Upper lobe of left lung (tissue), 6 donors: ENCODE results near the gene RAB34. TPM values are rescaled to one million over a fixed set of nuclear protein-coding genes. Genes with fewer than 3 reads are reported as not detected.

Experiments used
- ATAC-seq, 2 donors: fragments of 200-7000 bp; cut with Tn5 transposase; one replicate each; pipeline ENCODE4 v1.9.1; 2022; ENCODE audit warnings: mild to moderate bottlenecking in 2 of 2, moderate library complexity in 2 of 2; ENCODE audit not compliant: low FRiP score in 2 of 2
- DNase-seq, 2 donors: peaks; one replicate each; pipeline ENCODE4 v3.0.0-alpha.2; 2019 to 2020
- H3K27ac ChIP-seq, 4 donors: fragments of 200-600 bp; sonication (generic); one replicate each; pipeline ENCODE4 v1.5.1; 2016 to 2019
- H3K27me3 ChIP-seq, 4 donors: fragments of 200-600 bp; sonication (generic); one replicate each; pipeline ENCODE4 v1.5.1; 2017 to 2019
- H3K36me3 ChIP-seq, 4 donors: fragments of 200-600 bp; sonication (generic); one replicate each; pipeline ENCODE4 v1.5.1; 2016 to 2019
- H3K4me1 ChIP-seq, 4 donors: fragments of 200-600 bp; sonication (generic); one replicate each; pipeline ENCODE4 v1.5.1; 2018 to 2019
- H3K4me3 ChIP-seq, 4 donors: fragments of 200-600 bp; sonication (generic); one replicate each; pipeline ENCODE4 v1.5.1; 2017 to 2019; ENCODE audit warnings: mild to moderate bottlenecking in 2 of 4, moderate library complexity in 1 of 4
- H3K9me3 ChIP-seq, 4 donors: fragments of 200-600 bp; sonication (generic); one replicate each; pipeline ENCODE4 v1.5.1; 2018 to 2019
- EP300 ChIP-seq, 4 donors: sonication (generic); formaldehyde crosslinking; IDR thresholded peaks; one replicate each; pipeline ENCODE4 v1.5.1; 2017; ENCODE audit warnings: antibody characterized with exemption in 4 of 4, control low read depth in 2 of 4
- POLR2A ChIP-seq, 4 donors: fragments of 450-650 bp; IDR thresholded peaks; one replicate each; pipeline ENCODE4 v1.5.1; 2016 to 2017; ENCODE audit warnings: antibody characterized with exemption in 4 of 4, mild to moderate bottlenecking in 2 of 4
- POLR2AphosphoS5 ChIP-seq, 2 donors: sonication (generic); formaldehyde crosslinking; IDR thresholded peaks; one replicate each; pipeline ENCODE4 v1.5.1; 2017; ENCODE audit warnings: antibody characterized with exemption in 2 of 2
- WGBS, 2 donors: methylation state at CpG; one replicate each; pipeline ENCODE4 v1.1.5; 2017 to 2018; 5-methylcytosine and 5-hydroxymethylcytosine counted together
- total RNA-seq, 6 donors: library from RNA; depleted of rRNA in 4 of 6; stranded (reverse); fragments of >200 nt in 4 of 6; gene quantifications; one replicate each; pipeline versions ENCODE4 v1.1.0 to v1.2.1, GENCODE V29; 2016 to 2021
- TF ChIP-seq, protein P1 (sequence below), 6 experiments: fragments of 450-650 bp in 4 of 6; fragments of 200-600 bp in 2 of 6; sonication (generic) in 2 of 6; IDR thresholded peaks; one replicate each; pipeline ENCODE4 v1.5.1; 2016 to 2019; ENCODE audit warnings: antibody characterized with exemption in 6 of 6
- donor health status: DM: no; HTN: no; CAD: no; lungs with moderate emphysema.
- donor health status: DM: no; HTN: yes; CAD: no; lungs with severe emphysema.

Gene RAB34
- total RNA-seq, 6 donors from 2014 or later, result 69.5 to 123 (median 85.5) TPM

DNA sequence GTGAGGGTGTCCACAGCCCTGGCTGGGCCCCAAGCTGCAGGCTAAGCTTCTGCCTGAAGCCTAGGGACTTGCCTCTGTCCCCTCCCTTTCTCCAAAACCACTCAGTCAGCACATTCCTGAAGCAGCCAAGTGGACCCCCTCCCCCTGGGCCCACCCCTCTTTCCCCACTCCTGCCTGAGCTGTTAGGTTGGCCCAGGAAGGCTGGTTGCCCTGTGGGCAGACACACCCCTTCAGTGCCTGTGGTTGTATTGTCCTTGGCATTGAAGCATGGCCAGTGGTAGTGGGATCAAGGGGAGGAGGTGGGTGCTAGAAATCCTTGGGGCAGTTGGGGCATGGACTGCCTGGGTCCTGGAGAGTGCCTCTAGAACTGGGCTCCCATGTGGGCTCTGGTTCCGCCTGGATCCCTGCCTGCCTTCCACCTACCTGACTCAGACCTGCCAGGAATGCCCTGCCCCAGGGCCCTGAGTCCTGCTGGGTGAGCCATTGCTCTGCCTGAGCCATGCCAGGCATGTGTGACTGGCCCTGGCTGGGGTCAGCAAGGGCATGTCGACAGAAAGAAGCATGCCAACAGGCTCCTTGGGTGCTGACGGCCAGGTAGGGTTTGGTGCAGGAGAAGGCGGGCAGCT is 28.2 kb upstream of the RAB34 start:
- H3K27me3 ChIP-seq, result no peaks in the 10 kb centered on the region
- H3K9me3 ChIP-seq, result no peaks in the 10 kb centered on the region
- peak in 1 of 2 donors; percentile 1 for ATAC-seq
- DNase-seq, result peak; percentile 56 to 73
- WGBS, 2 donors, result 47% methylated on average over 4 of the region's 4 CpGs; no CpG with 5 or more reads in 1 of the 2 donors
- TF ChIP-seq, protein P1, sequence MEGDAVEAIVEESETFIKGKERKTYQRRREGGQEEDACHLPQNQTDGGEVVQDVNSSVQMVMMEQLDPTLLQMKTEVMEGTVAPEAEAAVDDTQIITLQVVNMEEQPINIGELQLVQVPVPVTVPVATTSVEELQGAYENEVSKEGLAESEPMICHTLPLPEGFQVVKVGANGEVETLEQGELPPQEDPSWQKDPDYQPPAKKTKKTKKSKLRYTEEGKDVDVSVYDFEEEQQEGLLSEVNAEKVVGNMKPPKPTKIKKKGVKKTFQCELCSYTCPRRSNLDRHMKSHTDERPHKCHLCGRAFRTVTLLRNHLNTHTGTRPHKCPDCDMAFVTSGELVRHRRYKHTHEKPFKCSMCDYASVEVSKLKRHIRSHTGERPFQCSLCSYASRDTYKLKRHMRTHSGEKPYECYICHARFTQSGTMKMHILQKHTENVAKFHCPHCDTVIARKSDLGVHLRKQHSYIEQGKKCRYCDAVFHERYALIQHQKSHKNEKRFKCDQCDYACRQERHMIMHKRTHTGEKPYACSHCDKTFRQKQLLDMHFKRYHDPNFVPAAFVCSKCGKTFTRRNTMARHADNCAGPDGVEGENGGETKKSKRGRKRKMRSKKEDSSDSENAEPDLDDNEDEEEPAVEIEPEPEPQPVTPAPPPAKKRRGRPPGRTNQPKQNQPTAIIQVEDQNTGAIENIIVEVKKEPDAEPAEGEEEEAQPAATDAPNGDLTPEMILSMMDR (IDR thresholded peaks at IDR 0.05), result no peak
- TF ChIP-seq EP300 (IDR thresholded peaks at IDR 0.05) (no peak), POLR2A (IDR thresholded peaks at IDR 0.05) (peak in 1 of 4 donors; percentile 33), POLR2AphosphoS5 (IDR thresholded peaks at IDR 0.05) (peak in 1 of 2 donors; percentile 43)
- H3K4me3 ChIP-seq, result peak overlapping the region; percentile 58 to 91 (median 88)
- H3K4me1 ChIP-seq, result peaks cover 54 to 96% (median 75%) of the 10 kb centered on the region in 4 donors
- peaks cover 0 to 32% (median 21%) of the 10 kb centered on the region in 4 donors for H3K36me3 ChIP-seq
- peak overlapping the region; percentile 92 to 98 (median 96) for H3K27ac ChIP-seq

GRCh38 chr17:28744972-28745785 is 27.5 kb upstream of the RAB34 start:
- Histone ChIP-seq H3K27ac (peak overlapping the region; percentile 92 to 98 (median 96)), H3K4me1 (peaks cover 54 to 89% (median 72%) of the 10 kb centered on the region in 4 donors), H3K36me3 (peaks cover 0 to 26% (median 21%) of the 10 kb centered on the region in 4 donors), H3K4me3 (peak overlapping the region; percentile 58 to 91 (median 88)), H3K27me3 (no peaks in the 10 kb centered on the region), H3K9me3 (no peaks in the 10 kb centered on the region)
- peak in 1 of 2 donors; percentile 2 for ATAC-seq
- peak in 1 of 2 donors; percentile 18 for TF ChIP-seq POLR2AphosphoS5 (IDR thresholded peaks at IDR 0.05)
- TF ChIP-seq, protein P1 (IDR thresholded peaks at IDR 0.05), result no peak
- peak in 1 of 2 donors; percentile 84 for DNase-seq
- 4 to 7% methylated on average over 13 to 31 of the region's 31 CpGs for WGBS, 2 donors

DNA sequence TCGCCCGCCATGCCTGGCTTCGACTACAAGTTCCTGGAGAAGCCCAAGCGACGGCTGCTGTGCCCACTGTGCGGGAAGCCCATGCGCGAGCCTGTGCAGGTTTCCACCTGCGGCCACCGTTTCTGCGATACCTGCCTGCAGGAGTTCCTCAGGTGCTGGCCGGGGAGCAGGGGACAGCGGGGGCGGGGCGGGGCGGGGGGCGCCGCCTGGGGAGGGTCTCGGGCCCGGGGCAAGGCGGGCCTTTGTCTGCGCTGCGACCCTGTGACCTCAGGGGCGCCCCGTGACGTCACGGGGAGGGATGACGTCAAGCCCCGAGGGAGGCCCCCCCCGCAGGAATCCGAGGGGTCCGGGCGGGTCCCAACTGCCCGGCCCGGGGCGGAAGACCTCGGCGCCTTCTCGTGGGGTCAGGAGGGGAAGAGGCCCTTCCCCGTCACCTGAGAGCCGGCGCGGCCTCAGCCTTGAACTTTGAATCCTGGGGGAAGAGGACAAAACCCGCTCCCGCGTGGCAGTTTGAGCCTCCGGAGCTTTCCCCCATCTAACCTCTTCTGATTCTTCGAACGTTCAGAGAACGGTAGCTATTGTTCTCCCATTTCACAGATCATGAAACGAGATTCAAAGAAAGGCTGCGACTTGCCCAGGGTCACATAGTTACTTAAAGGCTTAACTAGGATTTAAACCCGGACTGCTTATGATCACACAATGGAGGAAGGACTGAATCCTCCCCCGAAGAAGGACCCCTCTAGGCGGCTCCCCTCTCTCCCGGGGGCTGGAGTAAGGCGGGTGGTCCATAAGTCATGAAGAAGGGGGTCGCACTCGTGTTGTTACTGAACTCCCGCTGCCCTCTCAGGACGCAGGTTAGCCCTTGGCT is 26.7 kb upstream of the RAB34 start:
- Histone ChIP-seq H3K4me3 (peak overlapping the region; percentile 58 to 91 (median 88)), H3K36me3 (peaks cover 0 to 22% (median 19%) of the 10 kb centered on the region in 4 donors), H3K27ac (peak overlapping the region; percentile 92 to 98 (median 96)), H3K9me3 (no peaks in the 10 kb centered on the region), H3K4me1 (peaks cover 47 to 80% (median 65%) of the 10 kb centered on the region in 4 donors), H3K27me3 (no peaks in the 10 kb centered on the region)
- DNase-seq (peak; percentile 66 to 94), ATAC-seq (peak in 1 of 2 donors; percentile 56)
- TF ChIP-seq POLR2A (IDR thresholded peaks at IDR 0.05) (peak in 1 of 4 donors; percentile 16), EP300 (IDR thresholded peaks at IDR 0.05) (peak in 1 of 4 donors; percentile 32)
- TF ChIP-seq, protein P1 (IDR thresholded peaks at IDR 0.05), result no peak
- 0 to 2% methylated on average over 10 to 32 of the region's 61 CpGs for WGBS, 2 donors

DNA sequence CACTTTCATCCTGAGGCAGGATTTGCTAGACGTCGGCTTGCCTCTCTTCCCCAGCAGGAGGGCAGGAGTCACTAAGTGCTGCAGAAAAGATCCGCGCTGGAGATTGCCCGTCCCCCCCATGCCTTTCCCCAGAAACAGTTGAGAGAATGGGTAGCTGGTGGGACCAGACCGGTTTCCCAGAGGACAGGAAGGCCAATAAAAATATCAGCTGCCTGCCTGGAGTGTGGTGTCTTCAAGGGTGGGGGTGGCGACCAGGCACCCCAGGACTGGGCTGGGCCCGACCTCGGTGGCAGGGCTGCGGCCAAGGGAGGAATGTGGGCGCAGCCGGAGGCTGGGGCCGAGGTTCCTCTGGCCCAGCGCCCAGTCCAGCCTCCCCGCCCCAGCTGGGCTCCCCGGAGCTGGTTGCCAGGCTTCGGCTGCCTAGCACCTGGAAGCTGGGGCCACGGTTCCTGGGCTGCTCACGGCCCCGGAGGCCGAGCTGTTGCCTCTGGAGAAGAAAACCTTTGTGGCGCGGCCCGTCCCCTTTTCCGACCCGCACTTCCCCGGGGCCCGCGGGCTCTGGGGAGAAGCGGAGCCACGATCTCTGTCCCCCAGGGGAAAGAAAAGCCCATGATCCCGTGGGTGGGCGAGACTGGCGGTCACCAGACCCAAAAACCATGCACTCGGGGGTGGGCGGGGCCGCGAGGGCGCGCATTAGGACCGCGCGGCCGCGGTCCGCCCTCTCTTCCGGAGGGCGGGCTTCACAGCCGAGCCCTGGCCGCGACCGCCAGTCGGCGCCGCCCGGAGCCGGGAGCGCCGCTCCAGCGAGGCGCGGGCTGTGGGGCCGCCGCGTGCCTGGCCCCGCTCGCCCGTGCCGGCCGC is 25.8 kb upstream of the RAB34 start, which contains the start of gene TRAF4:
Gene TRAF4, plus strand, starts transcription at position 769 of the 861 bp plus-strand sequence. CDS start 102 bp downstream, outside the sequence.
- peak in 3 of 4 donors; percentile 81 to 97 (median 94) for TF ChIP-seq POLR2A (IDR thresholded peaks at IDR 0.05)
- TF ChIP-seq, protein P1 (IDR thresholded peaks at IDR 0.05), result peak in 5 of 6 experiments; percentile 23 to 77 (median 70)
- TF ChIP-seq EP300 (IDR thresholded peaks at IDR 0.05), result no peak
- TF ChIP-seq POLR2AphosphoS5 (IDR thresholded peaks at IDR 0.05), result peak; percentile 29 to 76
- WGBS, 2 donors, result 2 to 12% methylated on average over 13 of the region's 70 CpGs
- no peaks in the 10 kb centered on the region for H3K9me3 ChIP-seq
- no peaks in the 10 kb centered on the region for H3K27me3 ChIP-seq
- H3K36me3 ChIP-seq, result peaks cover 0 to 13% (median 11%) of the 10 kb centered on the region in 4 donors
- H3K4me1 ChIP-seq, result peaks cover 41 to 72% (median 57%) of the 10 kb centered on the region in 4 donors
- H3K27ac ChIP-seq, result peak within 1 kb of the TSS; percentile 92 to 98 (median 96)
- H3K4me3 ChIP-seq, result peak within 1 kb of the TSS; percentile 58 to 91 (median 88)
- ATAC-seq, result peak; percentile 83 to 93
- DNase-seq, result peak; percentile 84 to 97
